ENCODE data around the gene SNRNP70. TPM values are rescaled to one million over a fixed set of nuclear protein-coding genes. Genes with fewer than 3 reads are reported as not detected.
A peak's percentile ranks its signal among the peaks of the same experiment; 100 is the strongest.

SNRNP70 gene
- total RNA-seq, 3 donors from 2014 or later, result 222 to 444 (median 316) TPM

- H3K4me1 ChIP-seq, result peaks cover 7 to 16% of the 10 kb centered on the region in 2 donors
- peak overlapping the region; percentile 60 to 91 for H3K27ac ChIP-seq
- DNase-seq (ENCODE audit: low spot score in 2 of 2), result no peak
These were observed 62.9 kb downstream of the SNRNP70 start for GRCh38 chr19:49148044-49148682.

DNA sequence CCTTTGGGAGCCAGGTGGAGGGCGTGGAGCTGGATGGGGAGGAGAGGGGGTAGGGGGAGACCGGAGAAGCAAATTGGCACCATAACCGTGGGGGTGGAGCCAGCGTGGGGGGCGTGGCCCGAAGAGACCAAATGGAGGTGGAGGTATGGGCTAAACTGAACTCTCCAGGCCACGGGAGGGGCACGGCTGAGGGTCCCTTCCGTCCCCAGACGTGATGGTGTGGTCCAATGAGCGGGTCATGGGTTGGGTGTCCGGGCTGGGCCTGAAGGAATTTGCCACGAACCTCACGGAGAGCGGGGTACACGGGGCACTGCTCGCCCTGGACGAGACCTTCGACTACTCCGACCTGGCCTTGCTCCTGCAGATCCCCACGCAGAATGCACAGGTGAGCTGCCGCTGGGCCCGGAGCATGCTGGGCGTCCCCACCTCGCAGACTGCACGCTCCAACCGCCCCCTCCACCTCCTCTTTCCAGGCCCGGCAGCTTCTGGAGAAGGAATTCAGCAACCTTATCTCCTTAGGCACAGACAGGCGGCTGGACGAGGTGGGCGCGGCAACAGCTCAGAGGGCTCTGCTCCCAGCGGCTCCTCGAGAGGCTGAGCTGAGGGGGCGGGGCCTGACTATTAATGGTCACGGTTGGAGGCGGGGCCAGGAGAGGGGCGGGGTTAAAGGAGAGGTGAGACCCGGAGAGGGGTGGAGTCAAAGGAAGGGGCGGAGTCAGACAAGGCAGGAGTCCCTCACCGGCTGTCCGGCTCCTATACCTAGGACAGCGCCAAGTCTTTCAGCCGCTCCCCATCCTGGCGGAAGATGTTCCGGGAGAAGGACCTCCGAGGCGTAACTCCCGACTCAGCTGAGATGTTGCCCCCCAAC is 63.8 kb downstream of the SNRNP70 start:
- Histone ChIP-seq H3K27me3 (no peaks in the 10 kb centered on the region), H3K9me3 (no peaks in the 10 kb centered on the region), H3K4me3 (peak overlapping the region; percentile 68 to 81 (median 69)), H3K4me1 (peaks cover 7 to 16% of the 10 kb centered on the region in 2 donors), H3K27ac (peak overlapping the region; percentile 60 to 91), H3K36me3 (no peaks in the 10 kb centered on the region)
- peak; percentile 98 to 99 for DNase-seq (ENCODE audit: low spot score in 2 of 2)
- intact Hi-C loops (cut with DNase I; ENCODE audit: low total_unique reads), result no loop called here
- TF ChIP-seq POLR2AphosphoS5 (IDR thresholded peaks at IDR 0.05) (peak in 1 of 3 donors; percentile 12), POLR2A (IDR thresholded peaks at IDR 0.05) (no peak)

More at GRCh38 chr19:49148044-49148682, 62.9 kb downstream of the SNRNP70 start:
- no peak for TF ChIP-seq POLR2A (IDR thresholded peaks at IDR 0.05)
- no peak for TF ChIP-seq POLR2AphosphoS5 (IDR thresholded peaks at IDR 0.05)
- TF ChIP-seq CTCF (IDR thresholded peaks at IDR 0.05), result no peak
- Histone ChIP-seq H3K27me3 (no peaks in the 10 kb centered on the region), H3K9me3 (no peaks in the 10 kb centered on the region), H3K4me3 (peak overlapping the region; percentile 68 to 81 (median 69)), H3K36me3 (no peaks in the 10 kb centered on the region)
- intact Hi-C loops (cut with DNase I; ENCODE audit: low total_unique reads), result no loop called here

- Histone ChIP-seq H3K36me3 (no peaks in the 10 kb centered on the region), H3K9me3 (no peaks in the 10 kb centered on the region), H3K4me1 (peaks cover 7 to 16% of the 10 kb centered on the region in 2 donors), H3K27me3 (no peaks in the 10 kb centered on the region), H3K27ac (peak overlapping the region; percentile 60 to 91), H3K4me3 (peak overlapping the region; percentile 68 to 81 (median 69))
- DNase-seq (ENCODE audit: low spot score in 2 of 2), result peak; percentile 50 to 68
- TF ChIP-seq POLR2A (IDR thresholded peaks at IDR 0.05) (no peak), CTCF (IDR thresholded peaks at IDR 0.05) (peak in 1 of 3 donors; percentile 15), POLR2AphosphoS5 (IDR thresholded peaks at IDR 0.05) (peak; percentile 31 to 64 (median 54))
- intact Hi-C loops (cut with DNase I; ENCODE audit: low total_unique reads), result no loop called here
These were observed 64.4 kb downstream of the SNRNP70 start for GRCh38 chr19:49149652-49150105.

DNA sequence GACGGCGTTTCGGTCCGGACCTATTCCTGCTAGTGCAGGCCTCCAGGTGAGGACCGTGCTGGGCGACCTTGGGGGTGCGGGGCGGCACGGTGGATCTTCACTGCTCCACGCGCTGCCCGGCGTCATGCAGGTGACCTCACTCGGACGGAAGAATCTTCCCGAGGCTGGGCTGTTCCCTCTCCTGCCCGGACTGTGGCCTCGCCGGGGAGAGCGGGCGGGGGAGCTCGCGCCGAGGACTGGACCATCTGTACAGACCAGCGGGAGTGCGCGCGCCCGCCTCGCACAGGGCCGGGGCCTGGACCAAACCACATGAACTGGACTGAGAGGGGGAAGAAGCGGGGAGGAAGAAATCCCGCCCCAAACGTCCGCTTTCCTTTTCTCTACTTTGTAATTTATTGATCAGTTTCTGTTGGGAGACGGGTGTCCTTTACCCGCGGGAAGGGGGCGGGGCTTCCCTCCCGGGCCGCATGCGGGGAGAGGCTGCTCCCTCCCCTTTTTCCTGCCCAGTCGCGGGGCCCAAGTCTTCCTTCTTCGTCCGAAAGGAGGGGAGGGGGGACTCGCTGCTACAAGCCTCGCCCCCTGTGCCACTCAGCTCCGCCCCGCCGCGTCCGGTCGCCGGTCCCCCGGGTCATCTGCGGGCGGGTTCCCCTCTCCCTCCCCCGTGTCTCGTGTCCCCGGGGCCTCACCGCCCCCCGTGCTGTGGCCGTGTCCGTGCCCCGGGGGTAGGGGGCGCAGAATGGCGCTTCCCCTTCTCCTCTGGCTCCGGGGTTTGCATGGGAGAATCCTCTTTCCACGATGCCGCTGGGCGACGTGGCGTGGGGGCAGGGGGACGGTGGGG is 65.1 kb downstream of the SNRNP70 start:
- peak overlapping the region; percentile 68 to 81 (median 69) for H3K4me3 ChIP-seq
- H3K27ac ChIP-seq, result peak overlapping the region; percentile 60 to 91
- peak in 1 of 3 donors; percentile 10 for TF ChIP-seq POLR2AphosphoS5 (IDR thresholded peaks at IDR 0.05)
- TF ChIP-seq POLR2A (IDR thresholded peaks at IDR 0.05), result no peak
- TF ChIP-seq CTCF (IDR thresholded peaks at IDR 0.05), result no peak
- no peaks in the 10 kb centered on the region for H3K9me3 ChIP-seq
- peak; percentile 76 to 88 for DNase-seq (ENCODE audit: low spot score in 2 of 2)
- no peaks in the 10 kb centered on the region for H3K36me3 ChIP-seq
- H3K4me1 ChIP-seq, result peaks cover 7 to 16% of the 10 kb centered on the region in 2 donors
- H3K27me3 ChIP-seq, result no peaks in the 10 kb centered on the region
- intact Hi-C loops (cut with DNase I; ENCODE audit: low total_unique reads), result no loop called here

- H3K9me3 ChIP-seq, result no peaks in the 10 kb centered on the region
- TF ChIP-seq CTCF (IDR thresholded peaks at IDR 0.05) (no peak), POLR2A (IDR thresholded peaks at IDR 0.05) (no peak), POLR2AphosphoS5 (IDR thresholded peaks at IDR 0.05) (no peak)
- intact Hi-C loops (cut with DNase I; ENCODE audit: low total_unique reads), result no loop called here
- no peak for DNase-seq (ENCODE audit: low spot score in 2 of 2)
- peak overlapping the region; percentile 60 to 91 for H3K27ac ChIP-seq
- H3K36me3 ChIP-seq, result no peaks in the 10 kb centered on the region
- no peaks in the 10 kb centered on the region for H3K27me3 ChIP-seq
- H3K4me1 ChIP-seq, result peaks cover 7 to 11% of the 10 kb centered on the region in 2 donors
- H3K4me3 ChIP-seq, result peak overlapping the region; percentile 68 to 81 (median 69)
These were observed 65.6 kb downstream of the SNRNP70 start for GRCh38 chr19:49150944-49151243.
